OCI-LY3 (cell line): ENCODE results near the gene ADCY5.

Source experiments
- CTCF ChIP-seq: fragments of 200-600, 300-600 bp; sonication (generic); IDR thresholded peaks from 2 replicates; pipeline ENCODE4 v1.5.1; 2014; ENCODE audit warnings: antibody characterized with exemption, low read length, low read depth
- EZH2phosphoT487 ChIP-seq: fragments of 200-600 bp; shearing (Covaris generic); IDR thresholded peaks from 2 replicates; pipeline ENCODE4 v1.6.1; 2018; ENCODE audit warnings: antibody characterized with exemption, mixed run types, low read depth

DNA sequence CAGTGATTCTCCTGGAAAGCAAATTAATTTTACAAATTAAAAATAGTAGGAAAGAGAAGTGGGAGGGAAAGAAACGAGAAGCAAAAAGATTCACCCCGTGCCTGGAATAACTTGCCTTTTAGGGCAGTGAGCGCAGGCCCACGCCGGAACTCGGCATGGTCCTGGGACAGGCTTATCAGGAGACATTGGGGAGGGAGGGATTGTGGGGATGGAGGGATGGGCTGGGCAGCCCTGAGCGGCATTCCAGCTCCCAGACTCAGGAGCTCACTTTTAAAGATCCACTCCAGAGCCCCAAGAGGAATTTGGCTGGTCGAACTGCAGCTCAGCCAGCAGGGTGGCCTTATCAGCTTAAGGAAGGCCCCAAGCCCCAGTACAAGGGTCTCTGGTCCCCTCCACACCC is 117.9 kb downstream of the ADCY5 start:
- TF ChIP-seq CTCF (no peak), EZH2phosphoT487 (no peak)
